Measurements from ENCODE around the gene MYO7A.

Gene MYO7A

GRCh38 chr11:77112641-77113381 is 15.2 kb upstream of the MYO7A start:
- no peak for DNase-seq

- DNase-seq, result peak in 1 of 2 experiments; percentile 52
Measured at GRCh38 chr11:77113382-77114088, 14.5 kb upstream of the MYO7A start.

GRCh38 chr11:77114089-77114463 is 14.0 kb upstream of the MYO7A start:
- no peak for DNase-seq

- DNase-seq, result no peak
Measured at GRCh38 chr11:77115181-77115611, 12.8 kb upstream of the MYO7A start.

- DNase-seq, result no peak
Measured at GRCh38 chr11:77115956-77116355, 12.1 kb upstream of the MYO7A start.

DNA sequence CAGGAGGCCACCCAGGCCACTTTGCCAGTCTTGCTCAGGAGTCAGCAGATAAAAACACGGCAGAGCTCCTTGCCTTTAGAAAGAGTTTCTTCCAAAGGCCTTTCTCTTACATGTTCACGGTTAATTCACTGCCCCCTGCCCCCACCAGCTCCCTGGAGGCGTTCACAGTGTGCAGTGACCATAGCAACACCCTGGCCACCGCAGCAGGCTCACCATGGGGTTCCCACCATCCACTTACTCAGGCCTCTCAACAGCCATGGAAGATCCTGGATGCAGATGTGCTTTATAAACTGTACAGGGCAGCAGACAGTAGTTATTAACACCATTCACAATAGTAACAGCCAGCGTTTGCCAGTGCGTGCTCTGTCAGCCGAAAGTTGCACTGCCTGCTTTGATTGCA is 10.6 kb upstream of the MYO7A start:
- no peak for DNase-seq

GRCh38 chr11:77118086-77118485 is 10.0 kb upstream of the MYO7A start:
- no peak for DNase-seq

DNA sequence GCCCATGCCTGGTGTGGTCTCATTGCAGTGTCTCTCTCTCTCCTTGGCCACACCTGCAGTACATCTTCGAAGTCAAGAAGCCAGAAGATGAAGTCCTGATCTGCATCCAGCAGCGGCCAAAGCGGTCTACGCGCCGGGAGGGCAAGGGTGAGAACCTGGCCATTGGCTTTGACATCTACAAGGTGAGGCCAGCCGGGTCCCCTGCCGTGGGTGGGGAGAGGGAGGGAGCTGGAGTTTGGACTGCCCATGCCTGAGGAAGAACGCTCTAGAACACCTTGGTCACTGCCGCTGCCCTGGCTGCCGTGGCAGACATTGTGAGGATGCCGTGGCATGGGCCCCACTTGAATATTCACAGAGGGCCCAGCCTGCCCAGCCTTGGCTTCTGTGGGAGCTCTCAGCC is 9.1 kb upstream of the MYO7A start:
- DNase-seq, result no peak

DNA sequence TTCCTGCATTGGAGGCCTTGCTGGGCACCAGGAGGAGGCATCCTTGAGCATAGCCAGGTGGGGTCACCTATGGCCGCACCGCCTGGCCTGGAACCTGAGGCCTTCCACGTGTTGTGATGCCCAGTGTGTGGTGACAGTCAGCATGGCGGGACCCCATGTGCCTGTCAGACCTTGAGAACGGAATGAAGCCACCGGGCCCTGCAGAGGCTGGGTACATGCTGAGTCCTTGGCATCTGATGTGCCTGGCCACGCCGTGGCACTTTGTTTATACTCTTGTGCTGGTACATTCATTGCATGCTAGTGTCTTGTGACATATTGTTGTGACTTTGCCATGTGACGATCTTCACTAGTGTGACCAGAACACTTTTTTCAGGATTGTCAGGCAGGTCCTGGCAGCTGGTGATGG is 8.5 kb upstream of the MYO7A start:
- DNase-seq, result no peak

- DNase-seq, result no peak
Measured at GRCh38 chr11:77120571-77120970, 7.5 kb upstream of the MYO7A start.

DNA sequence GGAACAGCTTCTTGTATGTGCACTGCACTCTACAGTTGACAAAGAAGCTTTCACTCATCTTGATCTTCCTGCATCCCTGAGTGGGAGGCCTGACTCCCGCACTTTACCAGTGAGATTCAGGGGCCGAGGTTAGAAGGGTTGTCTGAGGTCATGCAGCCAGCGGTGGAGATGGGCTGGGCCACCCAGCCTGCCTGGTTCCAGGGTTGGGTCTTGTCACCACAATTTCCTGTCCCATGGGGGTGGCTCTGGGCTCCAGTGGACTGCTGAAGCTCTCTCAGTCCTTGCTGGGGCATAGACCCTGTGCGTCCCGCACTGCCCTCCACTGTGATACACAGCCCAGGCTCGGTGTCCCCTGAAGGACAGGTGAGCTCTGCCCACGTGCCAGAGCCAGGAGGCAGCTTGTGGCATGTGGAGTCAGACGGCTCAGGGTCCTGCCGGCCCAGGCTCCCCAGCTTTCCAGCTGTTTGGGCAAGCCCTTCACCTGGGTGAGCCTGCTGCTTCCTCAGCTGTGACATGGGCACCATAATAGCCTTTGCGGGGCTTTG is 6.9 kb upstream of the MYO7A start:
- DNase-seq, result no peak

GRCh38 chr11:77121876-77122575 is 6.0 kb upstream of the MYO7A start:
- no peak for DNase-seq

- no peak for DNase-seq
Measured at GRCh38 chr11:77122576-77123212, 5.4 kb upstream of the MYO7A start.

GRCh38 chr11:77123591-77123990 is 4.5 kb upstream of the MYO7A start:
- DNase-seq, result no peak

DNA sequence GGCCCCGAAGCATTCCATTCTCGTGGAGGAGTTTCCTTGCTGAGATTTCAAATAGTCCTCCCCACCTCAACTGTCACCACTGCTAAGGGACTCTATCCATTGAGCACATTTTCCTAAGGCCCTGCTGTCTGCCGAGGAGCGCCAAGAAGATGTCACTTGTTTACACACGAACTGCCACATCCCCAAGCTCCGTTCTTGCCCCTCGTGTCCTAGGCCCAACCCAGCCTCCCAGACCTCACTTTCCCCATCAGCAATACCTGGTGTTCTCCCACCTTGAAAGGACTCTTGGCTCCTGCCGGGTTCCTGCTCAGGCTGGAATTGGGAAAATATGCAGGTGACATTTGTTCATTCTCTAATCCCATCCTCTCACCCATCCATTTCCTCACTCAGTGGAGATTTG is 4.0 kb upstream of the MYO7A start:
- DNase-seq, result no peak

DNA sequence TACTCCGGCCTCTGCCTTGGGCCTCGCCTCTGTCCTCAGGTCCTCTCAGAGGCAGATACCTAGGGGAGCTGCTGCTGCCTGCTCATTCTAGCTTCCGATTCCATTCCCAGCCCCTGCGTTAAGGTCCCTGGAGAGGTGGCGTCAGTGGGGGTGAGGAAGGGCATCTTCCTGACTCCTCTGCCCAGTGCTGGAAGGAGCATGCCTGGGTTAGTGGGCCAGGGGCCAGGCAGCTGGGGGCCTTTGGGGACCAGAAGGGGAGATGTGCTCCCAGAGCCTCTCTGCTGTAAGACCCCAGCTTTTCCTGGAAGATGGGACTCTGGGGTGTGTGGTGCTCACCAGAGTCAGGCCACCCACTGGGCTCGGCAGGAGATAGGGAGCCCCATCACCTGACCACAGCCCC is 3.6 kb upstream of the MYO7A start:
- DNase-seq, result no peak

DNA sequence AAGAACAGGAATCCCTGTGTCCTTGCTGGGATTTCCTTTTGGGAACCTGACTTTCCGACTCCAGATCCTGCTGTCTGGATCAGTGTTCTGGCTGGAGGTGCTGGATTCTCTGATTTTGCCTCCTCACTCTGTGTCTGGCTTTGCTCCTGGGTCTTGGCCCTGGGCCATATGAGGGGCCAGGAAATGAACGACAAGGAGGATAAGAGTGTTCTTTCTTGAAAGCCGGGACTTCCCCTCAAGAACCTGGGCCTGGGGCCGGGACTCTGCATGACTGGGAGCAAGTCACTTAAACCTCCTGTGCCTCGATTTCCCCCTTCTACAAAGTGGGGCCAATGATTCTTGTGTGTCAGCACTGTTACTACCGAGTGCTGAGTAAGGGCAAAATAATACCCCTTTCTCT is 2.9 kb upstream of the MYO7A start:
- DNase-seq, result no peak

GRCh38 chr11:77125695-77126094 is 2.4 kb upstream of the MYO7A start:
- DNase-seq, result no peak

- no peak for DNase-seq
Measured at GRCh38 chr11:77126156-77126775, 1.8 kb upstream of the MYO7A start.

GRCh38 chr11:77126861-77127234 is 1.2 kb upstream of the MYO7A start:
- DNase-seq, result no peak

GRCh38 chr11:77127235-77127911 is 673 bp upstream of the MYO7A start:
- DNase-seq, result peak in 1 of 2 experiments; percentile 37
